NCI-H1930 (cell line): ENCODE data around the gene TSPAN1.
A peak's percentile ranks its signal among the peaks of the same experiment; 100 is the strongest.

ENCODE experiments used
- DNase-seq, 2 experiments: peaks; one replicate each; lab custom pipeline; 2025; lab: John Stamatoyannopoulos, UW

The TSPAN1 gene

DNA sequence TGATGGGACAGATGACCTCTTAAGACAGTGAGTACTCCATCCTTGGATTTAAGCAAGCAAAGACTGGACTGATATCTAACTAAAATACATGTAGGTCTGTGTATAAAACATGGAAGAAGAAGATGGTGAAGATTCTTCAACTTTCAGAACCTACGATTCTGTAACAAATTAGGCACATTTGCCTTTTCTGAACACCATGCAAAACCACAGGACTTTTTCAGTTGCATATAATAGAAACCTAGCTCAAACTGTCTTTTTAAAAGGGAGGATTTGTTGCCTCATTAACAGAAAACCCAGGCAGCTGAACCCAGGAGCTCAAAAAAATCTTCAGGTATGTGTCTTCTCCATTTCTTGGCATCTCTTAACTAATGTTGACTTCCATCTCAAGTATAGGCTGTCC lies 14.7 kb upstream of the TSPAN1 start:
- no peak for DNase-seq

DNA sequence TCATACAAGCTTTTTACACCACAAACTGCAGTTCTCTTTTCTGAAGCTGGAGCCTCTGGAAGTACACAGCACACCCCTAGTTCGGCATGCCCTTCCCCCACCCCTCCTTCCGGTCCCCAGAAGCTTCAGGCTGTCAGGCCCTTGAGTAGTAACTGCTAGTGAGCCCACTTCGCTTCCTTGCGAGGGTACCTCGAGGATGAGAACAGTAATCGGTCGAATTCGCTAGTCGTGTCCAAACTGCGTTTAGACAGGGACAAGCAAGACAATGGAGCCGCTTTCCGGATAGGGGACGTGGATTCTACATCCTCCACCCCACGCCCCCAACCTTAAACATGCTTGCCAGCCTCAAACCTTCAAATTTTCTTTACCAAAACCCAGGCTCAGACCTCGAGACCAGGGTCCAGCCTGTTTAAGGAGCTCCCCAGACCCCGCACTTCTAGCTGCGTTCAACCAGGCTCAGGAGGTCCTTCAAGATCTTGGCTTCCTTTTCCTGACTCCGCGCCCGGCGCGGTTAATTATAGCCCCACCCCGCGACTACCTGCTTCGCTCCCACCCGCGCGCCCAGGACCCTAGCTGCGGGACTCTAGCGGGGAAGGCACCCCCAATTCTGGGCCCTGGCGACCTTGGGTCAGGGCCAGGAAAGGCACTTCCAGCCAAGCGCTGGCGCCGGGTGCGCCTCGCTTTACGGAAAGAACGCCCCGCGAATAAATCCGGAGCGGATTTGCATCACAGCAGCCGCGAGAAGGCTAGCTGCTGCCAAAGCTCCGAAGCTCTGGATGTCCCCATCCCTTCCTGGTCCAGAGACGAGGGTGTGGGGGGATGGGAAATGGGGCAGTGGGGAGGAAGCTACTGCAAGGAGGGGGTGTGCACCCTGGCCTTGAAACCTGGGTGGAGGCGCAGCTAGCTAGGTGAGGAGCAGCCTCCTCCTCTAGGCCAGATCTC lies 8.1 kb upstream of the TSPAN1 start:
- DNase-seq, result no peak

DNA sequence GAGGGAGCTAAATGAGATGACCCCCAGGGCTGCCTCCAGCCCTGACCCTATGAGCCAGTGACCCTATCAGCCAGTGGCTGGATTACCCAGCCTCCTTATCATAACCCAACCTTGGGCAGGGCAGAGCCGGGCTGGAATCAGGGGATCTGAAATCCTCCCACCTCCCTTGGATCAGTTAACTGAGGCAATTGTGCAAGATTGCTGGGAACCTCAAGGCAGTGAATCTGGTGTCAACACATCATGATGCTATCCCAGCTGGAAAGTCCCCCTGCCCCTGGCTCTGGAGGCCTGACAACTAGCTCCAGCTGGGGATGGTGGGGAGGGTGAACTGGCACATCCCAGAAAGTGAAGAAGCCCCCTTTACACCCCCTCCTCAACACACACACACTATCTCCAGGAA lies 6.4 kb upstream of the TSPAN1 start:
- DNase-seq, result no peak

DNA sequence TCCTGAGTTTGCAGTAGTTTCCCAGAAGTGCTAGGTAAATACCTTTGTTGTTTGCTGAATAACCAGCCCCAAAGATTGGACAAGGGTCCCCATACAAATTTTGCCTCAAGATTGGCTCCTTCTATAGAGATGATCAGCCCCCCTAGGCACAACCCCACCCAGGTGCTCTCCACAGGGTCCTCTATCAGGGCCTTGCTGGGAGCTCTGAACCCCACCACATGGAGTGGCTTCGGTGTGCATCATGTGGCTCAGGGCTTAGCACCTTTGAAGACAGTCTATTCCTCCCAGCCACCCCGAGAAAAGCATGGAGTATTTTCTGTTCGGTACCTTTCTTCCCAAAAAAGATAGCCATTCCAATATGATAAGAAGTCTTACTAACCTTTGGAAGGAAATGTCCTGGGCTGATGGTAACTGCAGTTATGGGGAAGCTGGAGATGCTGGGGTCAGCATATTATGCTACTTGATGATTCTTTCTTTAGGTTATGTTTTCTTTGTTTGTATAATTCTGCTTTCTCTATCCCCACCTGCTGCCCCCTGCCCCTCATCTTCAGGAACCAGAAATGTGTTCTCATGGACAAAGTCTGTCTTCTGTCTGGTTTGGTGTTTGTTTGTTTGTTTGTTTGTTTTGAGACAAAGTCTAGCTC lies 5.0 kb upstream of the TSPAN1 start:
- no peak for DNase-seq

DNA sequence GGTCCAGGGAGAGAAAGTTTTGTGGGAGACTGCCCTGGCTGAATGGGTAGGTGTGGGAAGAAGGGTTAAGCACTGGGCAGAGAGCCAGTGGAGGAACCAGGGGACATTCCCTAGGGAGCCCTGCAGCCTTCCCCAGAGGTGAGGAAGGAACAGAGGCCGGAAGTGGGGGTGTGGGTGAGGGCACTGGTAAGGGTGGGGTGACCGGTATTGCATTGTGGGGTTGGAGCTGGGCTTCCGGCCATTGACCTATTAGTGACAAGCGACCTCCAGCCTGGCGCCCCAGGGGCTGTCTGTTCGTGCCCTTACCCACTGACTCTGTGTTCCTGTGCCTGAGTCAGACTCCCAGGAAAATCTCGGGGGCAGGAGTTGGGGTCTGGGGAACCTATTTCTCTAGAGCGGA lies 3.5 kb upstream of the TSPAN1 start:
- DNase-seq, result no peak

DNA sequence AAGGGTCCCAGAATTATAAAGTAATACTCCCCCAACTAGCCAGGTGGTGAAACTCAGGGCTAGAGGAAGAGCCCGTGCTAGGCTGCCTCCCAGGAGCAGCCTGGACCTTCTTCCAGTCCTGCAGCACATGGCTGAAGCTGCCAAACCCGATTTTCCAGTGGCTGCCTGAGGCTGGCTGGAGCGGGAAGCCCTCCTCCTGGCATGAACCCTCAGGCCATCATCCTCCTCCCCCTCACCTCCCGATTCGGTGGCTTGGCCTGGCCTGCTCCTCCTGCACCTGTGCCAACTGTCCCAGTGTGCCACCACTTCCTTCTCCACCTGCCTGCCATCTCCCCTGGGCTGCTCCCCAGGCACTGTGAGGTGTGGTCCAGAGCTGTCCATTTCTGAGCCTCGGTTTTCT lies 3.0 kb upstream of the TSPAN1 start:
- DNase-seq, result no peak

- no peak for DNase-seq
Observed at GRCh38 chr1:46172321-46172720, 2.6 kb upstream of the TSPAN1 start.

DNA sequence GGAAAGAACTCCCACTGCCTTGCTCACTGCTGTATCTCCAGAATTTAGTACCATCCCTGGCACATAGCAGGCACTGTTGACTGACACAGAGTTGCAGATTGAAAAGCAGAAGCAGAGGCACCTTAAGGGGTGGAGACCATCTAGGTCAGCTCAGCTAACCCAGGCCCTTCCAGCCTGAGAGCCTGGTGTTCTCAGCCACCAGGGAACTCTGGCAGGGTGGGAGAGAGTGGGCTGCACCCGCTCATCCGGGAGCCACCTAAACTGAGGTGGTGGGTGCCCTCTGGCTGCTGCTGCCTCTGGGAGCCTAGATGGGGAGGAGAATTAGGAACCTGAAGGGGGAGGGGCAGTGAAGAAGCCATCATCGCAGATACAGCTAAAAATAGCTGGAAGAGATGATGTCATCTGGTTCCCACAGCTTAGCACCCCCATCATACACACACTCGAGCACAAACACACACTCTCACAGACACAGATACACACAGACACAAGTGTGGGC lies 1.5 kb upstream of the TSPAN1 start:
- no peak for DNase-seq

- DNase-seq, result no peak
Observed at GRCh38 chr1:46175243-46175642, 356 bp downstream of the TSPAN1 start.

- DNase-seq, result no peak
Observed at GRCh38 chr1:46176211-46176865, 1.5 kb downstream of the TSPAN1 start, which contains the start of gene P3R3URF. P3R3URF (minus strand) TSS chr1:46176488; CDS start chr1:46176471, 17 bp downstream.

- DNase-seq, result peak; percentile 68 to 77
Observed at GRCh38 chr1:46179138-46180081, 4.5 kb downstream of the TSPAN1 start.

- DNase-seq, result no peak
Observed at GRCh38 chr1:46180082-46180616, 5.3 kb downstream of the TSPAN1 start.

- no peak for DNase-seq
Observed at GRCh38 chr1:46181343-46182260, 6.7 kb downstream of the TSPAN1 start.

DNA sequence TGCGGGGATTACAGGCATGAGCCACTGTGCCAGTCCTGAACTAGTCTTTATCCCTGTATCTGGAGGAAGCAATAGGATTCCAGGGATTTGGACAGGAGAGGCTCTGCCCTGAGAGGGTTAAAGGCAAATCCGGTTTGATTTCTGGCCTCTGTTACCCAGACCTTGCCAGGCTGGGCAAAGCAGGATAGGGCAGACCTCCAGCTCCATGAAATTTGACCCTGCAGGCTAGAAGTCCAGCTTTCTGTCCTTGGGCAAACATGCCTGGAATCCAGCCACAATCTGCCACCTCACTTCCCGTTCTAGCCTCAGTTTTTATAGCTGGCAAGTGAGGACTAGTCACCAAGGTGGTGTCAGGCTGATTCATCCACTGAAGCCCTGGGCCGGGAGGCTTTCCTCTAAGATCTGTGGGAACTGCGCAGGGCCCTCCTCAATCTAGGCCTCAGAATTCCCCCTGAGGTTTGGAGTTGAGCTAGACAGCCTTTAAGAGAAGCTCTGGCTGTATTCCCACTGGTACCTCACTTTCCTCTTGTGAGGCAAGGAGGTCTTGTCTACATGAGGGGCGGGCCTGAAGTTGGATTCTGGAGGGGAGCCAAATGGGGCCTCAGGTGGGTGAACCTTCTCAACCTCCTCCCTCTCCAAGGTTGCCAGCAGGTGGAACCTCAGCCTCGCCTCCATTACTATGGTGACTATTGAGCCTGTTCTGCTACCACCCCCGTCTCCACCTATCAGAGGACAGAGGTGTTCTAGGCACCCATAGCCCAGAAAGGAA lies 8.4 kb downstream of the TSPAN1 start:
- no peak for DNase-seq

DNA sequence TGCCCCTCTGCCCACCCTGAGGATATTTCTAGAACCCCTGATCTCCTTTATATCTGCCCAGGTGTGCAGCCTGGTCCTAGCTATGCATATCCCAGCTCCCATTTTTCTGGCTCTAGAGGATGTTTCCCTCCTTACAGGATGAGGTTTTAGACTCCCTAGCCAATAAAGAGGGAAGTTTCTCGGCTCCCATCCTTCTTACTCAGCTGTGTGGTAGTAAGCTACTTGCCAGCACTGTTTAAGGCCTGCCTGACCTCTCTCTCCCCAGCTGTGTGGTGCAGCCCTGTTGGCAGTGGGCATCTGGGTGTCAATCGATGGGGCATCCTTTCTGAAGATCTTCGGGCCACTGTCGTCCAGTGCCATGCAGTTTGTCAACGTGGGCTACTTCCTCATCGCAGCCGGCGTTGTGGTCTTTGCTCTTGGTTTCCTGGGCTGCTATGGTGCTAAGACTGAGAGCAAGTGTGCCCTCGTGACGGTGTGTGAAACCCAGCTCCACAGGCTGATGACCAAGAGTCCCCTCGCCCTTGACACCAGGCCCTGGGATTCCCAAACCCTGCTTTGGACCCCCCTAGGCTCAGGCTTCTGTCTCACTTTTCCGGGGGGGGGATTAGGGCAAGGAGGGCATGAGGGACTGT lies 9.2 kb downstream of the TSPAN1 start:
- no peak for DNase-seq

GRCh38 chr1:46184920-46185658 lies 10.2 kb downstream of the TSPAN1 start:
- DNase-seq, result no peak

DNA sequence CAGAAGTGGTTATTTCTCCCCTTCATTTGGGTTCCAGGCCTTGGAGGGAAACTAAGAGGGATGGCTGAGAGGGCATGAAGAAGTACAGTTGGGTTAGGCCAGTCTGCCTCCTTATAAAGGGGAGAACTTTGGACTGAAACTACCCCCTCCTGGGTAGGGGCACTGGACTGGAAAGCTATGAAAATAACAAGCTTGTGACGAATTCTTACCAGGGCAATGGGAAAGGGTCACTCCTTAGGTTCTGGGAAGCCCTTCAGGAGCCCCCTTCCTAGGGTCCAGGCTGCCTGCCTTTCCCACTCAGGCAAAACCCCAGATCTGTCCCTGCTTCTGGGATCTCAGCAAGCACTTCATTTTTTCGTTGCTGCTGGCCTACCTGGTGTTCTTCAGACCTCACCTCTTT lies 11.2 kb downstream of the TSPAN1 start:
- DNase-seq, result no peak
